Transverse colon (tissue), 3 donors: ENCODE data around the gene RBPJ.

ENCODE experiments used
- EP300 ChIP-seq: sonication (generic); formaldehyde crosslinking; IDR thresholded peaks from one replicate; pipeline ENCODE4 v1.6.1; 2017; ENCODE audit warnings: antibody characterized with exemption, low read depth
- POLR2A ChIP-seq: fragments of 450-650 bp; IDR thresholded peaks from one replicate; pipeline ENCODE4 v1.6.1; 2016; ENCODE audit warnings: antibody characterized with exemption, mild to moderate bottlenecking, moderate library complexity
- TF ChIP-seq, protein P1 (sequence below), 5 experiments: fragments of 200-600 bp in 3 of 5; fragments of 450-650 bp in 2 of 5; sonication (generic) in 3 of 5; IDR thresholded peaks; 1 replicate in 2 of 5; 2 replicates in 3 of 5; pipeline ENCODE4 v1.5.1; 2016 to 2017; ENCODE audit warnings: antibody characterized with exemption in 5 of 5, inconsistent platforms in 3 of 5, mild to moderate bottlenecking in 2 of 5, moderate library complexity in 1 of 5

DNA sequence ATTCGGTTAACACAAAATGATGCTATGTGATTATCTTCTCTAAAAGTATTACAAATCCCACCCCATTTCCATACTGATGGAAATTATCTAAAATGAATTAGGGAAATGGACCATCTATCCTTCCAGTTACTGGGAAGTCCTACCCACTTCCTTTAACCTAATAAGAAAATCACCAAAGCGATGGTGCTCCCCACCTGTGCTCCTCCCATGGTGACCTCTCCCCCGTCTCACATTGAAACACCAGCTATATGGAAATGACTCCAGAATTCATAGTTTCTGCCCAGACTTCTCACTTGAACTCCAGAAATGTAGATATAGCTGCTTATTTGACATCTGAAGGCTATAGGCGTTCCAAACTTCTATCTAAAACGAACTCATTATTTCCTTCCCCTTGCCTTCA lies 121.0 kb downstream of the RBPJ start:
- TF ChIP-seq, protein P1, sequence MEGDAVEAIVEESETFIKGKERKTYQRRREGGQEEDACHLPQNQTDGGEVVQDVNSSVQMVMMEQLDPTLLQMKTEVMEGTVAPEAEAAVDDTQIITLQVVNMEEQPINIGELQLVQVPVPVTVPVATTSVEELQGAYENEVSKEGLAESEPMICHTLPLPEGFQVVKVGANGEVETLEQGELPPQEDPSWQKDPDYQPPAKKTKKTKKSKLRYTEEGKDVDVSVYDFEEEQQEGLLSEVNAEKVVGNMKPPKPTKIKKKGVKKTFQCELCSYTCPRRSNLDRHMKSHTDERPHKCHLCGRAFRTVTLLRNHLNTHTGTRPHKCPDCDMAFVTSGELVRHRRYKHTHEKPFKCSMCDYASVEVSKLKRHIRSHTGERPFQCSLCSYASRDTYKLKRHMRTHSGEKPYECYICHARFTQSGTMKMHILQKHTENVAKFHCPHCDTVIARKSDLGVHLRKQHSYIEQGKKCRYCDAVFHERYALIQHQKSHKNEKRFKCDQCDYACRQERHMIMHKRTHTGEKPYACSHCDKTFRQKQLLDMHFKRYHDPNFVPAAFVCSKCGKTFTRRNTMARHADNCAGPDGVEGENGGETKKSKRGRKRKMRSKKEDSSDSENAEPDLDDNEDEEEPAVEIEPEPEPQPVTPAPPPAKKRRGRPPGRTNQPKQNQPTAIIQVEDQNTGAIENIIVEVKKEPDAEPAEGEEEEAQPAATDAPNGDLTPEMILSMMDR (IDR thresholded peaks at IDR 0.05), result no peak
- TF ChIP-seq POLR2A (no peak), EP300 (no peak)
